HS-5 (cell line): ENCODE measurements around the gene TMEM125.

ENCODE experiments used
- DNase-seq: peaks from one replicate; pipeline ENCODE4 v3.0.0-alpha.2; 2012; ENCODE audit warnings: low read depth

TMEM125 gene

DNA sequence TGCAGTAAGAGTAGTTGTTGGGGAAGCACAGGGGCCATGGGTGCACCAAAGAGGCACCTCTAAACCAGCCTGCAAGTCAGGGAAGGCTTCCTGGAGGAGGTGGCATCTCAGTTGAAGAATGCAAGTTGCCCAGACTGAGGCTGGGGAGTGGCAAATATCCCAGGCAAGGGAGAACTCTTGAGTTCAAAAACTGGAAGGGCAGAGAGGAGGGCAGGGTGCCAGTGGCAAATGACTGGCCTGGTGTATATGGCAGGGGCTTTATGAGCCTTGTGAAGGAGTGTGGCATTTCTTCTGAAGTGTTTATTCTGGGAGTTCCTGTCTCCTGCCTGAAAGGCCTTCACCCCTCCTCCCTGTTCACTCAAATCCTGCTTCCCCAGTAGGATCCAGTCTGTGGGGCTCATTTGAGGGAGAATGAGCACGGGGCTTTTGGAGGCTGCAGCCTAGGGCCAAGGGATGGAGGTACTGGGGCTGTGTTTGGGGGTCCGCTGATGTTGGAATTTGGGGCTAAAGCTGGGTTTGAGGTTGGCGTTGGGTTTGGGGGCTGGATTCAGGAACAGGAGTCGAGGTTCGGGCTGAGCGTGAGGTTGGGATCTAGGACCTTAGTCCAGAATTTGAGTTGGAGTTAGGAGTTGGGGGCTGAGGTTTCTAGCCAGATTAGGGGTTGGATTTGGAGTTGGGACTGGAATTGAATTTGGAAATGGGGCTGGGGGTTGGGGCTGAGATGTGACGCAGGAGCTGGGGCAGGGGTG, at the start of gene TMEM125:
Gene TMEM125 (plus strand): TSS at position 357 of the 749 bp plus-strand sequence. CDS start 2,740 bp downstream, outside the sequence.
- no peak for DNase-seq

DNA sequence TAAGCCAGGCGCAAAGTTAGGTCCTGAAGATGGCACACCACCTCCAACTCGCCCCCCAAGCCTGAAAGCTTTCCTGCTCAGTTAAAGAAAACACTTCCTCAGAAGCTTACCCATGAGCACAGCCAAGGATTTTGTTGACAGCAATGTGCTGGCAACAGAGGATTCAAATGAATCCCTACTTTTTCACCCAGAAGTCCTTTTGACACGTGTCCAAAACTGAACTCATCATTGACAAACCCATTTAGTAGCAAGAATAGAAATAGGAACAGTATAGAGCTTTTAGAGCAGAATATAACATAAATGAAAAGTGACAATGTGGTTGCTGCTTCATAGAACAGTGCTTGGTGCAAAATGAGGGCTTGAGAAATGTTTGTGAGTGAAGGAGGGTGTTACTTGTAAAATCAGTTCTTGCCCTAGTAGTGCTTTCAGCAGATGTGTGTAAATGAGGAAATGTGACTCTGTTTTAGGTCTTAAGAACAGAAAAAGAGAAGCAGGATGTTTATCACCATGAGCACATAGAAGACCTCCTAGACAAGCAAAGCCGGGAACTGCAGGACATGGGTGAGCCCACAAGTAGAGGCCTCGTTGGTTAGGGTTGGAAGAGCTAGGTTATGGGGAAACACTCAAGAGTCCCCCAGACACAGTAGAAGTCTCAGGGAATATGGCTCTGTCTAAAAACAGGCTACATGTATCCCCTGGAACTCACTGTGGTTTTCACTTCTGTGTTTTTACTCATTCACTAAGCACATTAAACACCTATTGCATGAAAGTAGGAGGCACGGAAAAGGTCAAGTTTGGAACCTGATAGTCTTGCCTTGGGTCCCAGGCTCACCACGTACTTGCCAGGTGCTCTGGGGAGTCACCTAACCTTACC, 48.6 kb upstream of the TMEM125 start:
- no peak for DNase-seq

DNA sequence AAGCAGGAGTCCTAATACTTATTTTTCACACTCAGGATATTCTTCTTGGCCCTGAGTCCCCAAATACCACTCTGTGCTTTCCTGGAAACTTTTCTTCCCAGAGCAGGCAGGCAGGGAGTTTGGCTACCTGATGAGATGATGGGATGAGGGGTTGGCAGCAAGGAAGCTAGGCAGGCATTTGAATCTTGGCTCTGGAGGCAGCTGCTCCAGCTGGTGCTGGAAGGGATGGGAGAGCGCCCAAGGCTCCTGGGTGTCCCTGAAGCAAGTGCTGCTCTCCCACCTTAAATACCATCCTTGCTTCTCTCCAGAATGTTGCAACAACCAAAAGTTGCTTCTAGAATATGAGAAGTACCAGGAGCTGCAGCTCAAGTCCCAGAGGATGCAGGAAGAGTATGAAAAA, 48.0 kb upstream of the TMEM125 start:
- no peak for DNase-seq

DNA sequence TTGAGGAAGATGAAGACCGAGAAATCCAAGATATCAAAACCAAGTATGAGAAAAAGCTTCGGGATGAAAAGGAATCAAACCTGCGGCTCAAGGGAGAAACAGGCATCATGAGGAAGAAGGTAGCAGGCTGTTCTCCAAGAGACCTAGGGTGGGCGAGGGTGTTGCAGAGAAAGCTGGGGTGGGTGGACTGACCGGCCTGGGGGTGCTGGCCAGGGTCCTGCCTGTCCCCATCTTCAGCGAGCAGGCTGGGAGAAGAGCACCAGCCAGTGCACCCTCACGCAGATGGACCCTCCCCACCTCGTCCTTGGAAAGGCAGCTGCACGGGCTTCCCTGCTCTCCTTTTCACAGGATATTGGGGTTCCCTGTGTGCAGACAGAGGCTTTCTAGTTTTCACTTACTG, 46.9 kb upstream of the TMEM125 start:
- DNase-seq: no peak

DNA sequence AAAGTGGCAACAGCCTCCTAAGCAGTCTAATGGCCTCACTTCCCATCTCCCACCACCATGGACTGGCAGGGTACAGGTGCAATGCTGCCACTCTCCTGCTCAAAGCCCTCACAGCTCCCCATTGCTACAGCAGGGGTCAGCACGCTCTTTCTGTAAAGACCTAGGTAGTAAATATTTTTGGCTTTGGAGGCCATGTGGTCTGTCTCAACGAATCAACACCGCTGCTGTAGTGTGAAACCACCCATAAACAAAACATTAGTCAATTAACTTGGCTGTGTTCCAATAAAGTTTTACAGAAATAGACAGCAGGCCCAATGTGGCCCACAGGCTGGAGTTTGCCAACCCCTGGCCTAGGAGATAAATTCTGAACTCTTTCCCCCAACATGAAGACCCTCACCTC, 44.6 kb upstream of the TMEM125 start:
- DNase-seq: no peak

DNA sequence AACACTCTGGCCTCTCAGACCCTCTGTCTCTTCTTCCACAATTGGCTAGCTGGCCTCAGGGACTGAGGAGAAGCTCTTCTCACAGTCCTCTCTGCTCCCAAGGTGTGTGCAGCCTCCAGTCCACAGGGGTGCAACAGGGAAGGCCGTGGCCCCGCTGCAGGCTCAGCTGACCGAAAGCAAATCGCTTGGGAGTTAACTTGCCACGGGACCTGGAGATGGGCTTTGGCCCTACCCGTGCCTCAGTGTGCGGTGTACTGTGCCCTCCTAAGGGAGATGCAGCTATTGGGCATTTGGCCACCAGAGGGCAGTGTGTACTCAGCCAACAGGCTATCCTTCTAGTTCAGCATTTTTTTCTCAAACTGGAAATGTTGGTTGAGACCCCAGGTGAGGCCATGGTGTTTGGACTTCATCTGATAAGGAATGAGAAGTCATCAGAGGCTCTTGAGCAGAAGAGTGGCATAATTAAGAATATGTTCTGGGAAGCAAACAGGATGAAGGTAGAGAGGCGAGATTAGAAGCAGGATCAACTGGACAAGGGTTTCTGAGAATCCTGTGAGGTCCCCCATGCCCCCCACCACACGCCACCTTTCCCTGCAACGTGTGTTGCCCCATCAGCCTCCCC, 42.5 kb upstream of the TMEM125 start:
- DNase-seq: peak; percentile 52

DNA sequence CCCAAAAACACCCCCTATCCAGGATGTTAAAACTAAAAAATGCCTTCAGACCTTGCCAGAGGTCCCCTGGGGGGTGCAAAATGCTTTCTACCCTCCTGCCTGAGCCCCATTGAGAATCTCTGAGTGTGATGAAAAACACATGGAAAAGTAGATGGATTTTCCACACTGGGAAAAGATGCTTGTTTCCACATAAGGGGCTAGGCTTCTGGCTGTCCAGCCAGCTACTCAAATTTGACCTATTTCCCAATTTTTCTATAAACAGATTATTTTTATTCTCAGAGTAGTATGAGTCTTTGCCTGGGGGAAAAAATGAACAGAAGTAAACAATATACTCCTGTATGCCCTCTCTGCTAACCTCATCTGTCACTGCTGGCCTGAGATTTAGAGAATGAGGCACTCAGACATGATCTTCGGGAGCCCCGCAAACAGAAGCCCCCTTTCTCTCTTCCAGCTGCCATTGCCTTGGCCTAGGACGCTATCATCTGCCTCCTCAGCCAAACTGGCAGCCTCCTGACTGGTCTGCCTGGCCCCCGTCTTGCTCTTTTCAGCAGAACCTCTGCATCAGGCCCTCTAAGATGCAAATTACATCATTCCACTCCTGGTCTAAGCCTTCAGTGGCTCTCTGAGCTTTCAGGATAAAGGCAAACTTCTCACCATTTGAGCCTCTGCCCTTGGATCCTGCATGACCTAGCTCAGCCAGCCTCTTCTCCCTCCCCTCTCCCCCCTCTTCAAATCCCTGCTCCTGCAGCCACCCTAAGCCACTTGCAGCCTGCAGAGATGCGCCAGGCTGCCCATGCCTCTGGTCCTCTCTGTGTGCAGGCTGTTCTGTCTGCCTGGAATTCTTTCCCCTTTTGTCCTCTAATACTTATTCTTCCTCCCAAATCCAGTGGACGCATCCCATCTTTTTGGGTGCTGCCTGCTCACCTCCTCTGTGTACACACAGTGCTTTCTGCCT, 39.7 kb upstream of the TMEM125 start:
- no peak for DNase-seq

DNA sequence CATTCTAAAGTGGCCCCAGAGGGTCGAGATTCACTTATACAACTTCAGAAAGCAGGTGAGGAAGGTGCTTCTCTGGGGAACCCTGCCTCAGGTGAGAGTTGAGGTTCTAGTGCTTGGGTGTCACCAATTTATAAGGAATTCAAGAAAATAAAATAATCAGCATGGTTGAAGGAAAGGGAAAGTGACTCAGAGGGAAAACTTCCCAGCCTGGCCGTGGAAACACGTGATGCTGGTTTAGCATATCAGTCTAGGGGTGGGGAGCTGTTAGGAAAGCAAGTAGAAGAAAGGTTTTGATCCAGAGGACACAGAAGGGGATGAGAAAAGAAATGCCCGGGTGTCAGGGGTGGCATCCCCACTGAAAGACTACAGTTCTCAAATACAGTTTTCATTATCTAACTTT, 37.7 kb upstream of the TMEM125 start:
- DNase-seq: peak; percentile 63

DNA sequence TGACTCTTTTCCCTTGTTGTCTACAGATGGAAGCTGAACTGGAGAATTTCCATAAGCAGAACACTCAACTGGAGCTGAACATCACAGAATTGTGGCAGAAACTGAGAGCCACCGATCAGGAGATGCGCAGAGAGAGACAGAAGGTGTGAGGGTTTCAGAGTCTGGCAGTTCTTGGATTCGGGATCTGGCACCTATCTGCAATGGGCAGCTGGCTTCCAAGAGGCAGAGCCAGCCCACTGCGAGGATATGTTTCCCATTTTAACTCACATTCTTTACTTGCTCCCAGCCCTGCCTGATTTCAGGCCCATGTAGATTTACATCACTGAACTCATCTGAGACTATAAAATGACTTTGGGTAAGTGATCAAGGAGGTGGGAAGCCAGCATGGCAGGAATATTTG, 37.3 kb upstream of the TMEM125 start:
- DNase-seq: no peak

DNA sequence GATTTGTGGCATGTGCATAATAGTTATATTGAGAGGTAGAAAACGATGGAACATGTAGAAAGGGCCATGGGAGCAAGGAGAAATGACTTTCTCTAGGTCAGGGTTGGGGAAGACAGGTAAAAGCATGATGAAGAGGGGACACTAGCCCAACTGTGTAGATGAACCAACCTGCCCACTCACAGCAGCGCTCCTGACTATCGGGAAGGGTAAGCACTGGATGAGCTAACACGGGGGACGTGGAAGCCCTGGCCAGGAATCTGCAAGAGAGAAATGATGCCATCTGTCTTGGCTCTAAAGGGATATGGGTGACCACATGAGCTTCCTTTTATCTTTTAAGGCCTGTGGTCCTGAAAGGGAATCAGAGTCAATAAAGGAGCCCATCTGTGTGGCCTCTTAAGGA, 36.2 kb upstream of the TMEM125 start:
- no peak for DNase-seq

DNA sequence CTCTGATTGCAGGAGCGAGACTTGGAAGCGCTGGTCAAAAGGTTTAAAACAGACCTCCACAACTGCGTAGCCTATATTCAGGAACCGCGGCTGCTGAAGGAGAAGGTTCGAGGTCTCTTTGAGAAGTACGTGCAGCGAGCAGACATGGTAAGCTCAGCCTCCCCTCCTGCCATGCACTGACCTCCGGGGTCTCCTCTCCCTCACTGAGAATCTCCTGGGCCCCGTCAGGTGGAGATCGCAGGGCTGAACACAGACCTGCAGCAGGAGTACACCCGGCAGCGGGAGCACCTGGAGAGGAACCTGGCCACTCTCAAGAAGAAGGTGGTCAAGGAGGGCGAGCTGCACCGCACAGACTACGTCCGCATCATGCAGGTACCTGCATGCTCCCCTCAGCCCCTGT, 35.5 kb upstream of the TMEM125 start:
- no peak for DNase-seq

DNA sequence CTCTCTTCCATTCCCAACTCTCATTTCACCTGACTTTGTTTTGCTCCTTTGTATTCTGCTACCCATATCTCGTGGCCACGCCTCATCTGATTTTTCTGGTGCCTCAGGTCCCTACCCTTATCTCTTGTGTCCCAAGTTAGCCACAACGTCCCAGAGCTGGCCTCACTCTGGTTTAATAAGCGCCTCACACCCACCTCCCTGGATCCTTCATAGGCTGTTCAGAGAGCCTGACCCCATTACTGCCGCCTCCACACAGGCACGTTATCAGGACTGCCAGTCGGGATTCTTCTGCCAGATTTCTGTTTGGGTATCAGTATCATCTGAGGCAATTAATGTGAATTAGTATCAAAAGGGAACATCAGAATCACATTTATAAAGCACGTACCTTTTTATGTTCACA, 34.7 kb upstream of the TMEM125 start:
- no peak for DNase-seq

DNA sequence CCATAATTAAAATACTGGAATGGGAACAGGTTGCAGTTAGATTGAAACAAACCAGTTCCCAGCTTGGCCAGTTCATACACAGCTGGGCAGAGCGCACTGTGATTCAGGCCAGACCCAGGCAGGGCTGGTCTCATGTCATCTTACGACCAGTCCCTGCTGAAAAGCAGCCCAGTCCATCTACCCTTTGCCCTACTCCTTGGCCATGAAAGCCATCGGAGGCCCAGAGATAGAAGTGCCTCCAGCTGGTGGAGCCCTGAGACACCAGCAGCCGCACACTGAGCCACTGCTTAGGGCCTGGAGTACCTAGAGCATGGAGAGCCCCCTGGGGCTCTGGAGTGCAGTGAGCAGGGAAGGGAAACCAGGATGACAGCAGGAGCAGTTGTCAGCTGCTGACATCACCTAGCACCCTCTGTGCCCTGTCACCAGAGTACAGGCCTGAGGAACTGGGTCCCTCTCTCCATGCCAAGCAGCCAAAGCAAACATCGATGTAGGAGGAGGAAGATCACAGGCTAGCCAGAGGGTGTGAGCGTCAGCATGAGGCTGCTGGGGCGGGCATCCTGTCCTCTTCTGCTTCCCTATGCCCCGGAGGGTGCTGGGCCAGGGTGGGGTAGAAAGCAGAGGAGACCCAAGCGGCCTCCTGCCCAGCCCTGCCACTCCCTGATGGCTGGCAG, 34.2 kb upstream of the TMEM125 start:
- no peak for DNase-seq

DNA sequence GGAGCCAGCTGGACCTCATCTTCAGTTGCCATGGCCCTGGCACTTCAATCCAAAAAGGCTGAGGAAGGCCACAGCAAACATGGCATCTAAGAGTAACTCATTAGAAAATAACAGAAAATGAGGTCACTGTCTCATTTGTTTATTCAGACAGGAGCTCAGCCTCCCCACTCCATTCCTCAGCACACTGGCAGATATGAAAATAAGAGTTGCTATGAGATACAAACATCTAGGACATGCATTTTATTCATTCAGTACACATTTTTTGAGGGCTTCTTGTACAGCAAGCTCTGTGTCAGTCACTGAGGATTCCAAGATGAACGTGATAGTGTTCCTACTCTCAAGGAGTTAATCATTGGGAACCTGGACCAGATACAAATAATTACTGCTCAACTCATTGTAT, 32.7 kb upstream of the TMEM125 start:
- DNase-seq: no peak

DNA sequence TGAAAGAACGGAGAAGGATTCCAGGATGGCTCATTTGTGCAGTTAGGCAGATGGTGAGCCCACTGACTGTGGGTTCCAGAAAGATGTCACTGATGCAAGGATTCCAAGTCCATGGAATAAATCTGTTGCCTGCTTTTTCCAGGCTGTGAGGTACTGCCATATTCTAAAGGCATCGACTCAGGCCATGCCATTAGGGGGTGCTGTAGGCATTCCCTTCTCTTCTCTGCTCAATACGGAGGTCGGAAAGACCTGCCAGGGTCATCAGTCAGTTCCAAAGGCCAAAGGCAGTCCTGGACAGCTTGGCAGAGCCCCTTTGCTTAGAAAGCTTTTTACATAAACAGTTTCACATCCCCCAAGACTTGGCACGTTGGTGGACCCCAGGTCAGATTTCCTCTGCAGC, 31.7 kb upstream of the TMEM125 start:
- no peak for DNase-seq

DNA sequence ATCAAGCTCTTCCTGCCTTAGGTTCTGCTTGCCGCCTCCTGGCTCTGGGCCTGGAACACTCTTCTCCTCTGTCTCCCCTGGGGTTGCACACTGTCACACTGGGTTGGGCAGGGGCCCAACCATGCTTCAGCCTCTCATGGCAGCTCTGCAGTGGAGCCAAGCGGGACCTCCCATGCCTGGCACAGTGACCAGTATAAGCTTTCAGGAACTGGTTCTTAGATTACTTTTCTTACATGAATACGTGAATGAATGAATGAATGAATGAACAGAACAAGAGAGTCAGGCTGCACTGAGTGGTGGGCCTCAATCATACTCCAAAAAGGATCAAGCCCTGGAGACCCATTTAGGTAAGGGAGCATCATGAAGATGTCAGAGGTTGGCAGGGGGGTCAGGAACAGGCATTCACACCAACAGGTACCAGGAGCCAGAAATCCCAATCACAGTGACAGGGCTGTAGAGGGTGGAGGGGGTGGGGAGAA, 30.8 kb upstream of the TMEM125 start:
- no peak for DNase-seq

DNA sequence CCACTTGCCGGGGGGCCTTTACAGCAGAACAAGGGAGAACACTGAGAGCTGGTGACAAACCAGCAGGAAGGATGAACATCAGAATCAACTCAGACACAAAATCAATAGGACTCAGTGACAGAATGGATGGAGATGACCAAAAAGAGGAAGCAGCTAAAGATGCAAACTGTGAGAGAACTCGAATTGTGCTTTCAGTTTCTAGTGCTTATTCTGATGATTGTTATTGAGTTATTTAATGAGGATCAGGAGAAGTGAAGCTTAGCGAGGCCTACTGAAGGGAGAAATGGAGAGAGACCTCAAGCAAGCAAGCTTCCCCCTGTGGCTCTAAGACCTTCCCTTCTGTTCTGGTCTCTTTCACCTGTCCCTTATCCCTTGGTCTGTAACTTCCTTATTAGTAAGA, 30.3 kb upstream of the TMEM125 start:
- no peak for DNase-seq

DNA sequence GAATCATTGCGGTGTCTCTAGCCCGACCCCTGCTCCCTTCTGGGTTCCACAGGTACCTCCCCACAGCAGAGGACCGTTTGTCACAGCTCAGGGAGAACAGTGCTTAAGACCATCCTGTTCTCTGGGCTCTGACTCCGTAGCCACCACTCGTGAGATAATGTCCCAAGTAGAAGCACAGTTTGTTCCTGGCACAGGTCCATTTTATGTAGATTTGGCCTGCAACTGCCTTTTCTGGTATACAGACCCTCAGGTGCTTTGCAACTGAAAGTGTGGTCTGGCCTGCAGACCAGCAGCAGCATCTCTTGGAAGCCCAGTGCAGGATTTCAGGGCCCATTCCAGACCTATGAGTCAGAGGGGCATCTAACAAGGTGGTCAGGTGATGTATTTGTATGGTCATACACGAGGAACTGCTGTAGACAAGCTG, 28.4 kb upstream of the TMEM125 start:
- DNase-seq: peak; percentile 43

DNA sequence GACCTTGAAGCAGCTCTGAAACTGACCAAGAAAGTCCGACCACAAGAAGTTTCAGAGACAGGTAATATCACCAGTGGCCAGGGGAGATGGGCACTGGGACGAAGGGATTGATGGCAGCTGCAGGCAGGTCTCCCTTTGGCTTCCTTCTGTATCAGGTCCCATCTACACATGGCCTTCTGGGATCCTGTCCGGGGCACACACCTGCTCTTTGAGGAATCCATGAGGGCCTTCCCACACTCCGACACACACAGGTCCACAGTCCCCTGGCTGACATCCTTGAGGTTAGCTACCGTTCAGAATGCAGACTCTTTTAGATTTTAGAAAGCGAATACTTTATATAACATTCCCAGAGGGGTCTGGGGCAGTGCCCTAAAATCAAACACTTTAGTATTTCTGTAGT, 26.5 kb upstream of the TMEM125 start:
- DNase-seq: no peak

DNA sequence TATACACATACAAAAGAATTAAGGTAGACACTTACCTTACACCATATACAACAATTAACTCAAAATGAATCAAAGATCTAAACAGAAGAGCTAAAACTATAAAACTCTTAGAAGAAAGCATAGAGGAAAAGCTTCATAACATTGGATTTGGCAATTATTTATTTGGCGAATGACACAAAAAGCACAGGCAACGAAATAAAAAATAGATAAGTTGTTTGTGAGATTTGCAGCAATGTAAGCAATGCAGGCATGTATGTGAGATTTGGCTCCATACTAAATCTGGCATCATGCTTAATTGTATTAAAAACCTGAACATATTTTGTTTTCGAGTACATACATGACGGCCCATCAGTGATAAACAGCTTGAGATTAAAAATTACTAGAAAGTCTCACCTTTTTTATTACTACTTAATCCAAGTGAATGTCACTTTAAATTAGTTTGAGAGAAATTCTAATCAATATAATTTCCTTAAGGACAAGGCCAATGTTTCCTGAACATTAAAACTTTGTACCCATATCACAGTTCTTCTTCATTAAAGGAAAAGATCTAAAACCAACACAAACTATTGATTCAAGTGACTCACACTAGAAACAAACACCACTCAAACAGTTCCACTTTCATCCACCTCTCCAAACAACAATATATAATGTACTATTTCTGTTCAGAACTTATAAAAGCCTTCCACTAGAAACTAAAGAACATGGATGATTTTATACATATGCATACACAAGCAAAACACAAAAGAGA, 23.1 kb upstream of the TMEM125 start:
- no peak for DNase-seq
